Activated CD8-positive, alpha-beta T cell treated with anti-CD3 and anti-CD28 coated beads for 36 hours (primary cell): ENCODE results near the gene PPP1R8. TPM values are rescaled to one million over a fixed set of nuclear protein-coding genes. Genes with fewer than 3 reads are reported as not detected.
"Not testable (repeated sequence)": the region's sequence is repeated elsewhere in the genome, so short reads cannot be mapped to it uniquely, and the experiment has no call there.

Source experiments
- ATAC-seq: fragments of 200-7000 bp; cut with Tn5 transposase; one replicate; pipeline ENCODE4 v1.10.0; 2021; ENCODE audit warnings: mild to moderate bottlenecking, moderate library complexity
- CTCF ChIA-PET: fragments of 350-600 bp; sonication (Branson Sonifier 250); formaldehyde crosslinking; loops from one replicate; lab custom pipeline; 2021; ENCODE audit warnings: antibody characterized with exemption; lab: Charles Lee
- POLR2A ChIA-PET: fragments of 350-600 bp; sonication (Branson Sonifier 250); formaldehyde crosslinking; loops from one replicate; lab custom pipeline; 2021; ENCODE audit warnings: antibody characterized with exemption; lab: Charles Lee
- DNase-seq: peaks from one replicate; pipeline ENCODE4 v3.0.0-alpha.2; 2020
- H3K27ac Mint-ChIP-seq: one replicate; pipeline ENCODE4 v1.8.0; 2021; ENCODE audit warnings: mild to moderate bottlenecking, mixed read lengths
- H3K27me3 Mint-ChIP-seq: one replicate; pipeline ENCODE4 v1.8.0; 2021; ENCODE audit warnings: mixed read lengths
- H3K36me3 Mint-ChIP-seq: one replicate; pipeline ENCODE4 v1.8.0; 2021; ENCODE audit warnings: low read depth, mixed read lengths
- H3K4me1 Mint-ChIP-seq: one replicate; pipeline ENCODE4 v1.8.0; 2021; ENCODE audit warnings: low read depth, mixed read lengths
- H3K4me3 Mint-ChIP-seq: one replicate; pipeline ENCODE4 v1.8.0; 2021; ENCODE audit warnings: mild to moderate bottlenecking, moderate library complexity, mixed read lengths
- H3K9me3 Mint-ChIP-seq: one replicate; pipeline ENCODE4 v1.8.0; 2021; ENCODE audit warnings: mixed read lengths
- CTCF ChIP-seq: fragments of 200-600 bp; IDR thresholded peaks from one replicate; pipeline ENCODE4 v1.8.0; 2022; ENCODE audit warnings: antibody characterized with exemption, mild to moderate bottlenecking
- intact Hi-C: fragments of 100-400 bp; cut with micrococcal nuclease; formaldehyde crosslinking; loops from one replicate; pipeline ENCODE4 v1.10.0; 2022
- total RNA-seq, 2 experiments: library from RNA; stranded (reverse); gene quantifications; one replicate each; pipeline ENCODE4 v1.2.3, GENCODE V29; 2021

The PPP1R8 gene
- total RNA-seq, 2 experiments from 2014 or later = 50.2 to 54.4 TPM

GRCh38 chr1:27816921-27817630 is 13.5 kb upstream of the PPP1R8 start:
- Mint-ChIP-seq H3K36me3 (peaks cover 26% of the 10 kb centered on the region), H3K9me3 (no peaks in the 10 kb centered on the region), H3K27me3 (no peaks in the 10 kb centered on the region), H3K27ac (no peak overlapping the region), H3K4me3 (no peak overlapping the region), H3K4me1 (no peaks in the 10 kb centered on the region)
- no peak for TF ChIP-seq CTCF
- CTCF ChIA-PET = no interaction called here
- intact Hi-C loops = no loop called here
- DNase-seq (no peak), ATAC-seq (no peak)
- POLR2A ChIA-PET = no interaction called here

DNA sequence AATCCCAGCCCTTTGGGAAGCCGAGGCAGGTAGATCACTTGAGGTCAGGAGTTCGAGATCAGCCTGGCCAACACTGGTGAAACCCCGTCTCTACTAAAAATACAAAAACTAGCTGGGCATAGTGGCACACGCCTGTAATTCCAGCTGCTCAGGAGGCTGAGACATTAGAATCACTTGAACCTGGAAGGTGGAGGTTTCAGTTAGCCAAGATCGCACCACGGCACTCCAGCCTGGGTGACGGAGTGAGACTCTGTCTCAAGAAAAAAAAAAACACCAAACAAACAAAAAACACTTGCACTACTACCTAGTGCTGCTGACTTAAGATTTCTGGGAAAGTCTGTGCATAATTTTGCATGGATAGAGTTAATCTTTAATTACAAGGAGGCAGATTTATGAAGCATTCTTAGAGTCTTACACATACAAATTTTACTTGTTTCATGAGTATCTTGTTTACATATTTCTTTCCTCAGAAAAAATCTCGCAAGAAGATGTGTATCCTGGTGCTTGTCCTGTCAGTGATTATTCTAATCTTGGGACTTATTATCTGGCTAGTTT is 8.7 kb upstream of the PPP1R8 start:
- Mint-ChIP-seq H3K4me1 (no peaks in the 10 kb centered on the region), H3K4me3 (no peak overlapping the region), H3K27ac (no peak overlapping the region), H3K9me3 (no peaks in the 10 kb centered on the region), H3K36me3 (peaks cover 13% of the 10 kb centered on the region), H3K27me3 (no peaks in the 10 kb centered on the region)
- TF ChIP-seq CTCF = no peak
- ChIA-PET CTCF (no interaction called here), POLR2A (no interaction called here)
- intact Hi-C loops = no loop called here
- DNase-seq (no peak), ATAC-seq (no peak)

GRCh38 chr1:27823784-27824183 is 6.8 kb upstream of the PPP1R8 start:
- DNase-seq (no peak), ATAC-seq (no peak)
- intact Hi-C loops = no loop called here
- TF ChIP-seq CTCF = no peak
- Mint-ChIP-seq H3K4me1 (no peaks in the 10 kb centered on the region), H3K27ac (no peak overlapping the region), H3K9me3 (no peaks in the 10 kb centered on the region), H3K27me3 (no peaks in the 10 kb centered on the region), H3K36me3 (peaks cover 10% of the 10 kb centered on the region), H3K4me3 (no peak overlapping the region)
- ChIA-PET CTCF (no interaction called here), POLR2A (no interaction called here)

GRCh38 chr1:27824411-27824810 is 6.2 kb upstream of the PPP1R8 start:
- Mint-ChIP-seq H3K36me3 (peaks cover 7% of the 10 kb centered on the region), H3K27ac (no peak overlapping the region), H3K9me3 (no peaks in the 10 kb centered on the region), H3K4me3 (no peak overlapping the region), H3K27me3 (no peaks in the 10 kb centered on the region), H3K4me1 (no peaks in the 10 kb centered on the region)
- ATAC-seq = no peak
- DNase-seq = no peak
- POLR2A ChIA-PET = no interaction called here
- intact Hi-C loops = no loop called here
- CTCF ChIA-PET = interaction anchor here (1.4 kb wide), 1 partner anchor 155 kb away, joined by 4 read pairs; no protein-coding TSS in a partner anchor
- TF ChIP-seq CTCF = no peak

GRCh38 chr1:27829339-27829960 is 1.1 kb upstream of the PPP1R8 start:
- peaks cover 18% of the 10 kb centered on the region for H3K36me3 Mint-ChIP-seq
- intact Hi-C loops, ATAC-seq, H3K9me3 Mint-ChIP-seq, CTCF ChIA-PET, DNase-seq, H3K27me3 Mint-ChIP-seq: not testable (repeated sequence)
- peak overlapping the region; percentile 95 for H3K4me3 Mint-ChIP-seq
- POLR2A ChIA-PET = interaction anchor here (0.6 kb wide), 1 partner anchor 91 kb away, joined by 3 read pairs; no protein-coding TSS in a partner anchor
- H3K27ac Mint-ChIP-seq = peak overlapping the region; percentile 94
- peaks cover 28% of the 10 kb centered on the region for H3K4me1 Mint-ChIP-seq
